ENCODE data around the gene ZNF500. TPM values are rescaled to one million over a fixed set of nuclear protein-coding genes. Genes with fewer than 3 reads are reported as not detected.

The ZNF500 gene
- total and polyA plus RNA-seq, 2 experiments from 2014 or later: 5.8 to 15.3 TPM

DNA sequence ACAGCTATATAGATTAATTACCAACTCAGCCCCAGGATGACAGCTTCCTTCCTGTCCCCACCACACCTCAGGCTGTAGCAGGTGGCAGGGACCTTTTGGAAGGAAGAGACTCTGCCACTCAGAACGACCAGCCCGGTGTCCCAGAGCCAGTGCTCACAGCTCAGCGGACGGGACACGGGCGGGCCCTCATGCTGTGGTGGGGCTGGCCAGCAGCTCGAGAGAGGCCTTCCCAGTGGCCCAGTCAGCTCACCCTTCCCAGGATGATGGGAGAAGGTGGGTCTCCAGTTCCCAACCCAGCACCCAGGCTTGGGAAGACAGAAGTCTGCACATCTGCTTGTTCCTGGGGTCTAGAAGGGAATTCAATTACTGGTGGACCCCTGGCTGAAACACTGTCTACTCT, 63.1 kb downstream of the ZNF500 start (continued):
- TF ChIP-seq, protein P1, sequence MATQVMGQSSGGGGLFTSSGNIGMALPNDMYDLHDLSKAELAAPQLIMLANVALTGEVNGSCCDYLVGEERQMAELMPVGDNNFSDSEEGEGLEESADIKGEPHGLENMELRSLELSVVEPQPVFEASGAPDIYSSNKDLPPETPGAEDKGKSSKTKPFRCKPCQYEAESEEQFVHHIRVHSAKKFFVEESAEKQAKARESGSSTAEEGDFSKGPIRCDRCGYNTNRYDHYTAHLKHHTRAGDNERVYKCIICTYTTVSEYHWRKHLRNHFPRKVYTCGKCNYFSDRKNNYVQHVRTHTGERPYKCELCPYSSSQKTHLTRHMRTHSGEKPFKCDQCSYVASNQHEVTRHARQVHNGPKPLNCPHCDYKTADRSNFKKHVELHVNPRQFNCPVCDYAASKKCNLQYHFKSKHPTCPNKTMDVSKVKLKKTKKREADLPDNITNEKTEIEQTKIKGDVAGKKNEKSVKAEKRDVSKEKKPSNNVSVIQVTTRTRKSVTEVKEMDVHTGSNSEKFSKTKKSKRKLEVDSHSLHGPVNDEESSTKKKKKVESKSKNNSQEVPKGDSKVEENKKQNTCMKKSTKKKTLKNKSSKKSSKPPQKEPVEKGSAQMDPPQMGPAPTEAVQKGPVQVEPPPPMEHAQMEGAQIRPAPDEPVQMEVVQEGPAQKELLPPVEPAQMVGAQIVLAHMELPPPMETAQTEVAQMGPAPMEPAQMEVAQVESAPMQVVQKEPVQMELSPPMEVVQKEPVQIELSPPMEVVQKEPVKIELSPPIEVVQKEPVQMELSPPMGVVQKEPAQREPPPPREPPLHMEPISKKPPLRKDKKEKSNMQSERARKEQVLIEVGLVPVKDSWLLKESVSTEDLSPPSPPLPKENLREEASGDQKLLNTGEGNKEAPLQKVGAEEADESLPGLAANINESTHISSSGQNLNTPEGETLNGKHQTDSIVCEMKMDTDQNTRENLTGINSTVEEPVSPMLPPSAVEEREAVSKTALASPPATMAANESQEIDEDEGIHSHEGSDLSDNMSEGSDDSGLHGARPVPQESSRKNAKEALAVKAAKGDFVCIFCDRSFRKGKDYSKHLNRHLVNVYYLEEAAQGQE (IDR thresholded peaks at IDR 0.05; ENCODE audit: unreplicated experiment): no peak
- TF ChIP-seq ZNF331 (CRISPR knock-in tag; IDR thresholded peaks at IDR 0.05; ENCODE audit: low read depth) (no peak), EZH2 (IDR thresholded peaks at IDR 0.05; ENCODE audit: low read depth, unreplicated experiment) (no peak)

DNA sequence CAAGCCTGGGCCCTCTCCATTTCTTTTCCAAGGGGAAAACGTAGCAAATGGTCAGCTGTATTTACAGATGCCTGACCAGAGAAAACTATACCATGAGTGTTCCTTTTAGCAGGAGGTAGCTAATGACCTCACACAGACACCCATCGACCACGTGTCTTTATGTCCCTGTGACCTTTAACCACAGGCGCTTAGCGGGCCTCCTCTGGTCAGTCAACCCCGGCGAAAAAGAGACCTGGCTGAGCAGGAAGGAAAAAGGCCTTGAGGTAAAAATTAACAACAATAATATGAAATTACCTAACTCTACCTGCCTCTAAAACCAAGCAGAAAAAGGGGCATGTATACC, 64.5 kb downstream of the ZNF500 start:
- H3K27ac Mint-ChIP-seq: no peak overlapping the region
- DNase-seq (ENCODE audit: low spot score): no peak
- no peaks in the 10 kb centered on the region for H3K4me1 Mint-ChIP-seq
- H3K4me3 Mint-ChIP-seq: no peak overlapping the region
- H3K79me2 ChIP-seq (replicated peaks; ENCODE audit: insufficient read depth): no peaks in the 10 kb centered on the region
- no peak overlapping the region for H2AFZ ChIP-seq
- ATAC-seq: no peak
- no peak overlapping the region for H3K4me3 ChIP-seq
- peaks cover 5% of the 10 kb centered on the region for H3F3A ChIP-seq (replicated peaks; ENCODE audit: low read depth)
- H3K27ac ChIP-seq (ENCODE audit: low read depth): no peak overlapping the region
- H3K36me3 ChIP-seq (ENCODE audit: insufficient read depth): peaks cover 15% of the 10 kb centered on the region
- H4K20me1 ChIP-seq (replicated peaks; ENCODE audit: insufficient read depth): peaks cover 7% of the 10 kb centered on the region; the same call in 1 of the 2 replicates
- no peaks in the 10 kb centered on the region for H3K9me2 ChIP-seq (ENCODE audit: insufficient read depth)
- no peak overlapping the region for H3K4me2 ChIP-seq
- peaks cover 6% of the 10 kb centered on the region for H3K27me3 Mint-ChIP-seq (ENCODE audit: insufficient read depth, low read depth, poor library complexity)
- H3K9me3 Mint-ChIP-seq: no peaks in the 10 kb centered on the region; the same call in 2 of the 3 replicates
- no peaks in the 10 kb centered on the region for H3K27me3 ChIP-seq (ENCODE audit: insufficient read depth)
- no peaks in the 10 kb centered on the region for H3K4me1 ChIP-seq (ENCODE audit: insufficient read depth)
- peaks cover 49% of the 10 kb centered on the region for H3K36me3 Mint-ChIP-seq (ENCODE audit: low read depth)
- TF ChIP-seq, protein P1 (IDR thresholded peaks at IDR 0.05; ENCODE audit: unreplicated experiment): no peak
- TF ChIP-seq, protein P2, sequence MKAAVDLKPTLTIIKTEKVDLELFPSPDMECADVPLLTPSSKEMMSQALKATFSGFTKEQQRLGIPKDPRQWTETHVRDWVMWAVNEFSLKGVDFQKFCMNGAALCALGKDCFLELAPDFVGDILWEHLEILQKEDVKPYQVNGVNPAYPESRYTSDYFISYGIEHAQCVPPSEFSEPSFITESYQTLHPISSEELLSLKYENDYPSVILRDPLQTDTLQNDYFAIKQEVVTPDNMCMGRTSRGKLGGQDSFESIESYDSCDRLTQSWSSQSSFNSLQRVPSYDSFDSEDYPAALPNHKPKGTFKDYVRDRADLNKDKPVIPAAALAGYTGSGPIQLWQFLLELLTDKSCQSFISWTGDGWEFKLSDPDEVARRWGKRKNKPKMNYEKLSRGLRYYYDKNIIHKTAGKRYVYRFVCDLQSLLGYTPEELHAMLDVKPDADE (IDR thresholded peaks at IDR 0.05): no peak
- TF ChIP-seq EZH2 (IDR thresholded peaks at IDR 0.05; ENCODE audit: low read depth, unreplicated experiment): no peak
- TF ChIP-seq, protein P3, sequence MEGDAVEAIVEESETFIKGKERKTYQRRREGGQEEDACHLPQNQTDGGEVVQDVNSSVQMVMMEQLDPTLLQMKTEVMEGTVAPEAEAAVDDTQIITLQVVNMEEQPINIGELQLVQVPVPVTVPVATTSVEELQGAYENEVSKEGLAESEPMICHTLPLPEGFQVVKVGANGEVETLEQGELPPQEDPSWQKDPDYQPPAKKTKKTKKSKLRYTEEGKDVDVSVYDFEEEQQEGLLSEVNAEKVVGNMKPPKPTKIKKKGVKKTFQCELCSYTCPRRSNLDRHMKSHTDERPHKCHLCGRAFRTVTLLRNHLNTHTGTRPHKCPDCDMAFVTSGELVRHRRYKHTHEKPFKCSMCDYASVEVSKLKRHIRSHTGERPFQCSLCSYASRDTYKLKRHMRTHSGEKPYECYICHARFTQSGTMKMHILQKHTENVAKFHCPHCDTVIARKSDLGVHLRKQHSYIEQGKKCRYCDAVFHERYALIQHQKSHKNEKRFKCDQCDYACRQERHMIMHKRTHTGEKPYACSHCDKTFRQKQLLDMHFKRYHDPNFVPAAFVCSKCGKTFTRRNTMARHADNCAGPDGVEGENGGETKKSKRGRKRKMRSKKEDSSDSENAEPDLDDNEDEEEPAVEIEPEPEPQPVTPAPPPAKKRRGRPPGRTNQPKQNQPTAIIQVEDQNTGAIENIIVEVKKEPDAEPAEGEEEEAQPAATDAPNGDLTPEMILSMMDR (conservative IDR thresholded peaks at IDR 0.05; ENCODE audit: low read depth in 2 of 2): no peak
- TF ChIP-seq NANOG (IDR thresholded peaks at IDR 0.05; ENCODE audit: borderline replicate concordance): no peak
- no peak for TF ChIP-seq ZNF114 (CRISPR knock-in tag; IDR thresholded peaks at IDR 0.05)
- no peak for TF ChIP-seq EZH2phosphoT487 (IDR thresholded peaks at IDR 0.05; ENCODE audit: unreplicated experiment)
- TF ChIP-seq STAT1 (IDR thresholded peaks at IDR 0.05; ENCODE audit: unreplicated experiment): no peak
- TF ChIP-seq CREB1 (CRISPR knock-in tag; IDR thresholded peaks at IDR 0.05; ENCODE audit: low read depth): no peak
- no peak for TF ChIP-seq ZNF331 (CRISPR knock-in tag; IDR thresholded peaks at IDR 0.05; ENCODE audit: low read depth)
- no peak for TF ChIP-seq POLR2AphosphoS5 (IDR thresholded peaks at IDR 0.05; ENCODE audit: low read depth)
- no peak for TF ChIP-seq JUNB (IDR thresholded peaks at IDR 0.05; ENCODE audit: unreplicated experiment)

Data from GM23338 (cell line).